ENCODE results near the gene CLEC16A. TPM values are rescaled to one million over a fixed set of nuclear protein-coding genes. Genes with fewer than 3 reads are reported as not detected.

The CLEC16A gene
- total RNA-seq, 4 donors from 2014 or later: 29.5 to 58.8 (median 48.4) TPM

GRCh38 chr16:11139326-11140097, 195.1 kb downstream of the CLEC16A start:
- Histone ChIP-seq H3K36me3 (no peaks in the 10 kb centered on the region), H3K27ac (no peak overlapping the region), H3K9me3 (no peaks in the 10 kb centered on the region), H3K4me1 (peaks cover 7 to 46% of the 10 kb centered on the region in 2 donors), H3K27me3 (no peaks in the 10 kb centered on the region), H3K4me3 (replicated peaks in 1 of 3) (no peak overlapping the region)
- intact Hi-C loops (cut with DNase I): loop anchor here (10.0 kb wide), 1 partner anchor 85 kb away; no protein-coding TSS in a partner anchor
- TF ChIP-seq CTCF (IDR thresholded peaks at IDR 0.05) (no peak), POLR2A (IDR thresholded peaks at IDR 0.05) (no peak)
- no peak for DNase-seq
- WGBS, 2 donors: 80 to 81% methylated on average over 5 of the region's 5 CpGs

DNA sequence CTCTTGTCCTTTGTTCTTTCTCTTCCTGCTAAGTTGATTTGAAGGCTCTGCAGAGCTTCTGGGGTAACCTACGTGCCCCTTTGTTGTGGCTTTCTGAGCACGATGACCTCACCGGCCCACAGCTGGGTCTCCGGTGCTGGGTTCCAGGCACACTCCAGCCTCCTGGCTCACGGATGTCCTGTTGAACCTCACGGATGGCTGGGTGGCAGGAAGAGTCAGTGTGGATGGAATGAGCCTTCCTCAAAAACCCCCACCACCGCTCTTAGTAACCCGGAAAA, 195.7 kb downstream of the CLEC16A start:
- WGBS, 2 donors: 80 to 81% methylated on average over 8 of the region's 8 CpGs
- H3K36me3 ChIP-seq: no peaks in the 10 kb centered on the region
- TF ChIP-seq CTCF (IDR thresholded peaks at IDR 0.05) (no peak), POLR2A (IDR thresholded peaks at IDR 0.05) (no peak)
- H3K27ac ChIP-seq: no peak overlapping the region
- no peak overlapping the region for H3K4me3 ChIP-seq (replicated peaks in 1 of 3)
- DNase-seq: no peak
- intact Hi-C loops (cut with DNase I): no loop called here
- no peaks in the 10 kb centered on the region for H3K27me3 ChIP-seq
- peaks cover 7 to 43% of the 10 kb centered on the region in 2 donors for H3K4me1 ChIP-seq
- H3K9me3 ChIP-seq: no peaks in the 10 kb centered on the region

DNA sequence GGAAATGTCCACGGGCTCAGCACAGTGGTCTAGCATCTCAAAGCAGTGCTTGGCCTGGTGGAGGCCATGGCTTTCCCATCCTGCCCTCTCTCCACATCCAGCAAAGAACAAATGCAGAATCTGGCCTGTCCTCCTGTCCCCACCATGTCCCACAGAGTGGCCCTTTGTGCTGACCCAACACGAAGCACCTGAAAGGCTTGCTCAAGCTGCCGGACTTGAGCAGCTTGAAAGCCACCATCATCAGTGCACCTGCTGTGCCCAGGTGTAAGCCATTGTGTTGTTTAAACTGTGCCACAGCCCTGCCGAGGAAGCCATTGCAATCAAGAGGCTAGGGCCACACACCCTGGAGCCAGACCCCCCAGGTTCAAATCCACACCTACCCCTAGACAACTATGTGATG, 196.1 kb downstream of the CLEC16A start:
- H3K4me3 ChIP-seq (replicated peaks in 1 of 3): no peak overlapping the region
- intact Hi-C loops (cut with DNase I): no loop called here

GRCh38 chr16:11140867-11141266, 196.5 kb downstream of the CLEC16A start:
- DNase-seq: no peak
- Histone ChIP-seq H3K4me1 (peaks cover 7 to 41% of the 10 kb centered on the region in 2 donors), H3K27me3 (no peaks in the 10 kb centered on the region), H3K36me3 (no peaks in the 10 kb centered on the region), H3K4me3 (replicated peaks in 1 of 3) (no peak overlapping the region), H3K27ac (no peak overlapping the region), H3K9me3 (no peaks in the 10 kb centered on the region)
- 100% methylated on average over 1 to 5 of the region's 5 CpGs for WGBS, 2 donors
- intact Hi-C loops (cut with DNase I): no loop called here
- TF ChIP-seq POLR2A (IDR thresholded peaks at IDR 0.05) (no peak), CTCF (IDR thresholded peaks at IDR 0.05) (no peak)

More for the DNA sequence above, 196.1 kb downstream of the CLEC16A start:
- no peaks in the 10 kb centered on the region for H3K9me3 ChIP-seq
- H3K4me1 ChIP-seq: peaks cover 7 to 44% of the 10 kb centered on the region in 2 donors
- no peak overlapping the region for H3K27ac ChIP-seq
- no peaks in the 10 kb centered on the region for H3K36me3 ChIP-seq
- no peak for TF ChIP-seq POLR2A (IDR thresholded peaks at IDR 0.05)
- no peak for TF ChIP-seq CTCF (IDR thresholded peaks at IDR 0.05)
- no peaks in the 10 kb centered on the region for H3K27me3 ChIP-seq
- WGBS, 2 donors: 92 to 93% methylated on average over 2 to 4 of the region's 4 CpGs
- no peak for DNase-seq

DNA sequence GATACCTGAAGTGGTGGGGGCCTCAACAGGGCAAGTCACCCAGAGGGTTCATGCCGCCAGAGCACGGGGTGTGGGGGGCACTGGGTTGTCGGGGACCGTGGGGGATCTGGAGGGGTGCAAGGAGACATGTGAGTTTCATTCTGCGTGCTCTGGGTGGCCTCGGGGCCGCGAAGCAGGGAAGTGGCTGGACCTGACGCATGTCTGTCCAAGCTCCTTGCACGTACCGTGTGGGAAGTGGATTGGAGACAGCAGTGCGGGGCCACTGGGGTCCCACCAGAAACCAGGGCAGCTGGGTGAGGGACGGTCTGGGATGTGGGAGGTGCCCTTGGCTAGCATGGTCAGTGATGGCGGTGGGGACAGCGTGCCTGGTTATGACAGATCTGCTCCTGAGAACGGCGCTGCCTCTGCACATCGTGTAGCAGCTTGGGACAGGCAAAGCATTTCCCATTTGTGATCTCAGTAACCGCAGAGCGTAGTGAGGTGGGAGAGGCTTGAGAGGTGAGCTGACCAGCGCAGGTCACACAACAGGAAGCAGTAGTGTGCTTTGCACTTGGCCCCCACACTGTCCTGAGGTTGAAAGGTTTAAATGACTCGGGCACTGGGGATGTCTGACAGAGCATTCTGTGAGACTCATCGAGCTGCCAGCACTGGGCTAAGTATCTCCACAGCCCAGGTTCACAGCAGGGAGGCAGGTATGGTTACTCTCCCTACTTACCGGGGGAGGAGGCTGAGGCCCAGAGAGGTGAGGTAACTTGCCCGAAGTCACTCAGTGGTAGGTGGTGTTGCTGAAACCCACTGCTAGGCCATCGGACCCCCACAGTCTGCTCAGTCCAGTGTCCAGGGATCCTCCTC, 197.3 kb downstream of the CLEC16A start:
- TF ChIP-seq CTCF (IDR thresholded peaks at IDR 0.05) (no peak), POLR2A (IDR thresholded peaks at IDR 0.05) (no peak)
- 92 to 96% methylated on average over 20 to 25 of the region's 26 CpGs for WGBS, 2 donors
- DNase-seq: no peak
- no peak overlapping the region for H3K4me3 ChIP-seq (replicated peaks in 1 of 3)
- no peaks in the 10 kb centered on the region for H3K9me3 ChIP-seq
- intact Hi-C loops (cut with DNase I): no loop called here
- H3K27me3 ChIP-seq: no peaks in the 10 kb centered on the region
- no peaks in the 10 kb centered on the region for H3K36me3 ChIP-seq
- H3K4me1 ChIP-seq: peaks cover 3 to 33% of the 10 kb centered on the region in 2 donors
- H3K27ac ChIP-seq: no peak overlapping the region

Data from thyroid gland (tissue), 4 donors.